NCI-H2227 treated with DMSO at 0.1 percent for 48 hours (cell line): ENCODE measurements around the gene ETS1.

ENCODE experiments used
- DNase-seq: peaks from one replicate; lab custom pipeline; 2025; lab: John Stamatoyannopoulos, UW

Gene ETS1

DNA sequence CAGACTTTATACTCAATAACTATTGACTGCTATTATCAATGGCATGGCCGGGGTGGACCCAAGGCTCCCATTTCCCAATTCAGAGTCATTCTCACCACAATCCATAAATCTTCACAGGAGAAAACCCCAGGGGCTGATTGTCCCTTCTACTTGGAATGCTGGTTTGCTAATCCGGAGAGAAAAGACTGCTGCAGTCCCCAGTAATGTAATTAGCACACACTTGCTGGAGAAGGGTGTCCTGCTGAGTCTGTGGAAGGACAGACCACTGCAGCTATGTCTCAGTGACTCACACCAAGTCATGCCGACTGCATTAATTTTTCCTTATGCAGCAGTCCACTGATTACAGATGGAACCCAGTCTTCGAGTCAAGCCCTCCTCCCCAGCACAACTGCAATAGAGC is 5.9 kb upstream of the ETS1 start:
- no peak for DNase-seq

DNA sequence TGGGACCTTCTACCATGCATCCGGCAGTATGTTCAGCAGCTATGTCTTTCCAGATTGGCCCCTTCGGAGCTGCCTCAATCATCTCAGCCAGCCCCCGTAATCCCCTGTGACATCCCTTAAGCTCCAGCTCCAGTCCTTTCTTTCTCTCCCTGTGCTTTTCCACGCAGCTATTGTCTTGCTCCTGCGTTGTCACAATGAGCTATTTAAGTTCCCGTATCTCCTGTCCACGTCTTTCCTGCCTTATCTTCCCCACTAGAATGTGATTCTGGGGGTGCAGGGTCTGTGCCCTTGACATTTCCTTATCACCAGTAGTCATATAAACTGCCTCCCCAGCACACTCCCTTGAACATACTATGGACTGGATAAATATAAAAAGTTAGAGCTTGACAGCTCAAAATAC is 5.1 kb upstream of the ETS1 start:
- DNase-seq, result no peak

DNA sequence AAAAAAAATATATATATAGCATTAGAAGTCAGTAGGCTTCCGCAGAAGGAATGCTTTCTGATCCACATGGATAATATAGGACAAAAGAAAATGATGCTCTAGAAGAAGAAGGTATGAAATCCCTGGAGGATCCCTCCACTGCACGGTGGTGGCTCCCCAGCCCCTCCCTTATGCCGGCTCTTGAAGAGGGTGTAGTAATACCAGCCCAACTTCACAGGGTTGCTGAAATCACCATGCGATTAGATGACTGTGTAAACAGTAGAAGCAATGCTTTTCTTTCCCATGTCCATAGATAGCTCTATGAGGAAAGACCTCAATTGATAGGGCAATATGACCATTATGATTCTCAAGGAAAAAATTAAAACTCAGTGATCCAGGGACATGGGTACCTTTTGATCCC is 3.2 kb upstream of the ETS1 start:
- no peak for DNase-seq

GRCh38 chr11:128589998-128590397 is 2.6 kb upstream of the ETS1 start:
- no peak for DNase-seq

DNA sequence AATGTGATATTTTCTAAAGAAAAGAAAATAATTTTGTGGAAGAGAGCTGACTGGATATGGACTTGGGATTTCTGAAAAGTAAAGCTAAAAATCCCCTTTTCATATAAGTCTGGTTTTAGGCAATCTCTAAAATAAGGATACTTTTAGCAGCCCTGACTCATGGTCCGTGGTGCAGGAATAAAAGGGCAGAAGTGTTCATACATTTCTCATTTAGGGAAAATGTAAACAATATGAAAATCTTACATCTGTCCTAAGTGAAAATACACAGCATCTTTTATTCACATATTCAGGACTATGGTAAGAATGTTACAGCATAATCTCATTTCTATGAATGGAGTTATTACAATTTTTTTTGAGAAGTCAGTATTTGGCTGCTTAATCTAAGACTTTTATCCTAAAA is 735 bp upstream of the ETS1 start:
- DNase-seq, result no peak

DNA sequence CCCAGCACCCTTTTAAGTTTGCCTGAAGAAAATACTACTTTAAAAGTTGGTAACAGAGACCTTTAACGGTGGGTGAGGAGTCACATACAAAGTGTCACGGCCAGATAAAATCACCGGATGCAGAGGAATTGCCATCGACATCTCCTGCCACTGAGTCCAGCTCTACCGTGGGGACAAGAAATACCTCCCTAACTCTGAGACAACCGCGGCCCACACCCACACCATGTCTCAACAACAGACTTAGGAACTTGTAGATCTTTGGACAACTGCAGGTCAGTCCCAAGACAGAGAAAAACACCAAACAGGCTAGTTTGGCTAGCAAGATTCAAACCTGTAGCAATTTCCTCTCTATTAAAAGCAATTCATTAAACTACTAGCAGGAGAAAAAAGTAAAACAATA is 669 bp downstream of the ETS1 start:
- DNase-seq, result no peak

GRCh38 chr11:128585498-128586238 is 1.7 kb downstream of the ETS1 start:
- no peak for DNase-seq

DNA sequence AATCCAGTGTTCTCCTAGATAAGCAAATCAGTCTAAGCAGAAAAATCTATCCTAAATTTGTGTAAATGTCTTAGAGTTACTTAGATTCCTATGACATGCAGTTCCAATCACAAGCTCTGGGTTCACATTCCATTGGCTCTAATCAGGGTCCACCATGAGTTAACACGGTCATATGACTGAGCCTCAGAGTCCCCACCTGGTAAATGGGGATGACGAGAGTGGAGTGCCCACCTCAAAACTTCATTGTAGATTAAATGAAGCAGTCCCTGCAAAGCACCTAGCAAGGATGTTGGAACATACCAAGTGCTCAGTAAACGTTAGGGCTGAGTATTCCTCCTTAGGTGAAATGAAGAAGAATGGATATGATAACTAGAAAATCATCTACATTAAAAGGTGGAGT is 3.1 kb downstream of the ETS1 start:
- no peak for DNase-seq

DNA sequence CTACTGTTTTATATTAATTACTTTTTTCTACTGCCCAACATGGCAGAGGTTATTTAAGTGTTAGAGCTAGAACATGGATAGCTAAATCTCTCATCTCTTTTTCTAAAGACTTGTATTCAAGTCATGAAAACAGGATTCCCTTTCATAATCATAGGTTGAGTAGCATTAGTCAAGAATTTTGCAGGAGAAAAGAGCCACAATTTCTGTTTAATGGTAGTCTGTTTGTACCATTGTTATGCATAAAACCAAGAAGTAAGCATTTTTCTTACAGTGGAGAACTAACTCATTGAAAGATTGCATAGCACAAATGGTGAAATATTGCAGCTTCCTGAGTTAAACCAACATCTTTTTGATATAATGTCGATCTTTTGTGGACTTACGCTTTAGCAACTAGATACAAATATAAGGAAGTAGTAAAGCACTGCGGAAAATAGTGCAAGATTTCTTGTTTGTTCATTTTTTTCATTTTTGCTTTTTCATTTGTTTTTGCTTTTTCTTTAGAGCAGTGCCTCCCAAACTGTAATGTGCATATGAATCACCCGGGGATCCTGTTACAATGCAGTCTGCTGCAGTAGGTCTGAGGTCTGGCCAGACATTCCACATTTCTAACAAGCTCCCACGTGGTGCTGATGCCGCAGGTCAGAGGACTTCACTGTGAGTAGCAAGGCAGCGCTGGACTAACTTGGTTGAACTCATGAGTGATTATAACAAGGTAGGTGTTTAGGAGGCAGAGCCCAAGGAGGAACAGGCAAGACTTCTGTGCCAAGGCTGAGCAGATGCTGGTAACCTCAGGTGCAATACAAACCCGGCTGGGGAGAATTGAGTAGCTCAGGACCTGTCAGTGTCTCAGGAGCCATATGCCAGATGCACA is 4.6 kb downstream of the ETS1 start:
- no peak for DNase-seq

GRCh38 chr11:128581561-128582272 is 5.6 kb downstream of the ETS1 start:
- no peak for DNase-seq

GRCh38 chr11:128580612-128581011 is 6.7 kb downstream of the ETS1 start:
- DNase-seq, result no peak

GRCh38 chr11:128579798-128580504 is 7.4 kb downstream of the ETS1 start:
- no peak for DNase-seq

- DNase-seq, result no peak
Observed at GRCh38 chr11:128576555-128576954, 10.8 kb downstream of the ETS1 start.

DNA sequence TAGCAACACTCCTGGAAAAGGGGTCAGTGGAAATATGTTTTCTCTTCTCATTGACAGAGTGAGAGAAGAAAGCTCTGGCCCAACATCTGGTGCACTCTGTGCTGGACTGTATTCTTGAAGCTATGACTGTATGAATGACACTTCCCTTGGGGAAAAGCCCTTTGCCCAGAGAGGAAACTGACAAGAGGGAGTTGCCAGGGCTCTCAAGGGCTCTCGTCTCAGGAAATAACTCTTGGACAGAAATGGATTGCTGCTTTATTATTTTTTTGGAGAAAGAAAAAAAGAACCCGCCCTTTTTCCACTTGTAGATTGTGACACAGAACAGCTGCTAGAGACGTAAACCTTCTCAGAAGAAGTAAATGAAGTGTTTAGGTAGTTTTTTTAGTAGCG is 11.4 kb downstream of the ETS1 start:
- no peak for DNase-seq

DNA sequence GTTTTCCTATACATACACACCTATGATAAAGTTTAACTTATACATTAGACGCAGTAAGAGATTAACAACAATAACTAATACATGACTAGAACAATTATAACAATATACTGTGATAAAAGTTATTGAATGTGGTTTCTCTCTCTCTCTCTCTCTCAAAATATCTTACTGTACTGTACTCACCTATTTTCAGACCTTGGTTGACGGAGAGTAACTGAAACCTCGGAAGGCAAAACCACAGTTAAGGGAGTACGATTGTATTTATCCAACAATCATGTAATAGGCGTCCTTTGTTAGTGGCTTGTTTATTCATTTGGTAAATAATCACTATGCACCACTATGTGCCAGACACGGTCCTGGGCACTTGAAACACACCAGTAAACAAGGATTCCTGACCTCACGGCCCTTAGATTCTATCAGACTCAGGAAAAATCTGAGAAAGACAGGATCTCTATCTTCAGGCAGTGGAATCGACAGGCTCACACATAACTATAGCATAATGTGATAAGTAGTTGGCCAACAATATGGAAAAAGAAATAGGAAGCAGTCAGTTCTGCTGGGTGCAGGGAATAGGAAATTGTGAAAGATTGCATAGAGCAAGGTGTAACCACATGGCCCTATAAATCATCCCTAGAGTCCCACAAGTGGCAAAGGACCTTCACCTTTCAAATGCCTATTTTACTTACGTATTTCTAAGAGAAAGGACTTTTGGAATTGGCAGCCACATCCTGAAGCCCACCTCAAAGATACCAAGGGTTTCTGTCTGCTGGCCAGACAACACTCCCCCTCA is 12.0 kb downstream of the ETS1 start:
- DNase-seq, result no peak

DNA sequence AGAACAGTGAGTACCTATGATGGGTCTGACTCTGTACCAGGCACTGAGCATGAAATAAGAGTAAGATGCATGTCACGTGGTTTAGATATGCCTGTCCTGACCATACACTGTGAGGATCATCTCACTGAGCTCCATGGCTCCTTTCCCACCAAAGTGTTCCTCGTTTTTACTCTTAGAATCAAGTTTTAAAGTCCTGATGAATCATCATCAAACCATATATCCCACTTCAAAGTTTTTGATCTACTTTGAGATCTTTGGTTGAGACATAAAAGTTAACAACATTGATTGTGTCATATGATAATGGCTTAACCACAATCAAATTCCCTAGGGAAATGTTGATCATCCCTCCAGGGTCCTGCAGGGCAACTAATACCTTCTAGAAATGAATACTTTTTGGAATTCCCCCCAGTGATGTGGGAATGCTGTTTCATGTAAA is 12.8 kb downstream of the ETS1 start:
- DNase-seq, result no peak

DNA sequence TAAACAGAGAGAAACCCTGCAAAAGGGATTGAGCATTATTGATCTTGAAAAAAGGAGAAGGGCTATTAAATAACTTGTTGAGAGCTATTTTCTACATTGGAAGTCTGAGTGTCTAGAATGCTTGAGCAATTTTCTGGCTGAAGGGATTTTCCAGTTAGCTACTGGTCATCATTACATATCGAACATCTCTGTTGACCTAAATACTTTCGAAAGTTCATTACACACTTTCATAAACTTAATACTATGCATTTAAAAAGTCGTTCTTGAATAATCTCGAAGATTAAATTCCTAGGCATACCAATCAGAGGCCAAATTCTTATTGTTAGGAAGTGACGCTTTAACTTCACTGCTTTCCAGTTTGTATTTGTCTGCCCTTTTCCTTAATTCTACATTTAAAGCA is 13.7 kb downstream of the ETS1 start:
- no peak for DNase-seq

- no peak for DNase-seq
Observed at GRCh38 chr11:128572965-128573364, 14.4 kb downstream of the ETS1 start.

- DNase-seq, result no peak
Observed at GRCh38 chr11:128570632-128571031, 16.7 kb downstream of the ETS1 start.

DNA sequence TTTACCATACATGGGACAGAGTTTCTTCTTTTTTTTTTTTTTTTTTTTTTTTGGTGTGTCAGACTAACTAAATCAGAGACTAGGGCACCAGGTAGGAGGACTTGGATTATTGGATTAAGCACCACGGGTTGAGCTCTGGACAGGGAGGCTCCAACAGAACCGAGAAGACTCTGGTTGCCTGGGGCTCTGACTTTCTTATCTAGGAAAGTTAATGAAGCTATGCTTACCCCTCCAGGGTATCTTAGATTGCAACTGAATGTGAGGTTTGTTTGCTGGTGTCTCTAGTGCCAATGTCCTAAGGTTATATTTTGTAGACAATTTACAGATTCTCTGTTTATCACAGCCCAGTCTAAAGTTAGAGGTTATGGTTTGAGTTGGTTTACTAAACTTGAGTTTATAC is 18.1 kb downstream of the ETS1 start:
- no peak for DNase-seq

- DNase-seq, result no peak
Observed at GRCh38 chr11:128568166-128568778, 19.1 kb downstream of the ETS1 start.
